Psoas muscle (tissue), 8 donors: ENCODE results near the gene ZNF532. TPM values are rescaled to one million over a fixed set of nuclear protein-coding genes. Genes with fewer than 3 reads are reported as not detected.

Source experiments
- ATAC-seq, 4 donors: fragments of 200-7000 bp; cut with Tn5 transposase; one replicate each; pipeline ENCODE4 v1.9.1; 2020; ENCODE audit warnings: moderate library complexity in 3 of 4, mild to moderate bottlenecking in 2 of 4
- DNase-seq, 2 donors: peaks; one replicate each; pipeline ENCODE4 v3.0.0-alpha.2; 2020
- H3K27ac ChIP-seq: fragments of 200-600 bp; one replicate; pipeline ENCODE4 v1.8.0; 2022
- H3K27me3 ChIP-seq, 3 donors: fragments of 200-600 bp in 1 of 3; one replicate each; pipeline versions ENCODE4 v1.6.1 to v1.8.0; 2013 to 2022; ENCODE audit warnings: low read length in 2 of 3, mild to moderate bottlenecking in 2 of 3, moderate library complexity in 1 of 3; ENCODE audit not compliant: insufficient read depth in 3 of 3
- H3K36me3 ChIP-seq, 2 donors: fragments of 200-600 bp in 1 of 2; one replicate each; pipeline versions ENCODE4 v1.6.1 to v1.8.0; 2013 to 2022; ENCODE audit warnings: low read depth in 1 of 2, mild to moderate bottlenecking in 1 of 2, moderate library complexity in 1 of 2; ENCODE audit not compliant: insufficient read depth in 1 of 2
- H3K4me1 ChIP-seq: fragments of 200-600 bp; one replicate; pipeline ENCODE4 v1.8.0; 2022
- H3K4me3 ChIP-seq: fragments of 200-600 bp; one replicate; pipeline ENCODE4 v1.8.0; 2022; ENCODE audit warnings: mild to moderate bottlenecking
- H3K9me3 ChIP-seq: fragments of 200-600 bp; one replicate; pipeline ENCODE4 v1.8.0; 2022
- WGBS, 3 donors: extraction: QIAGEN DNeasy Blood & Tissue Kit; methylation state at CpG; one replicate each; pipeline versions ENCODE4 v1.1.6 to v1.1.7; 2013; 5-methylcytosine and 5-hydroxymethylcytosine counted together
- intact Hi-C, 2 donors: fragments of 100-400 bp; cut with DNase I; formaldehyde crosslinking; loops; one replicate each; pipeline versions ENCODE4 v1.11.0 to v1.14.2; 2022
- polyA plus RNA-seq, 3 donors: library from polyadenylated mRNA; stranded (reverse); fragments of 200-250 nt; gene quantifications; one replicate each; pipeline ENCODE4 v1.2.3, GENCODE V29; 2013
- total RNA-seq, 4 donors: library from RNA; stranded (reverse); fragmentation: NEBNext Ultra II Directional in 2 of 4; extraction: Animal tissue kit (Norgen Biotek cat#: 25700) in 2 of 4; gene quantifications; one replicate each; pipeline versions ENCODE4 v1.2.1 to v1.2.4, GENCODE V29; 2021 to 2023
- TF ChIP-seq, protein P1 (sequence below): fragments of 200-600 bp; IDR thresholded peaks from one replicate; pipeline ENCODE4 v1.8.0; 2022; ENCODE audit warnings: antibody characterized with exemption
- donor health status: healthy with polysubstance abuse.
- donor health status: DM: no; HTN: no; CAD: no; lungs with moderate emphysema.
- donor health status: Bipolar disorder and iron deficiency.
- donor health status: healthy.
- donor health status: DM: yes; HTN: yes; CAD: no.
- donor health status: DM: no; HTN: no; CAD: no.
- donor health status: DM: no; HTN: no; CAD: no.
- donor health status: DM: yes; HTN: yes; CAD: no.

Gene ZNF532
- total and polyA plus RNA-seq, 7 donors: 13.6 to 105 (median 68.8) TPM

DNA sequence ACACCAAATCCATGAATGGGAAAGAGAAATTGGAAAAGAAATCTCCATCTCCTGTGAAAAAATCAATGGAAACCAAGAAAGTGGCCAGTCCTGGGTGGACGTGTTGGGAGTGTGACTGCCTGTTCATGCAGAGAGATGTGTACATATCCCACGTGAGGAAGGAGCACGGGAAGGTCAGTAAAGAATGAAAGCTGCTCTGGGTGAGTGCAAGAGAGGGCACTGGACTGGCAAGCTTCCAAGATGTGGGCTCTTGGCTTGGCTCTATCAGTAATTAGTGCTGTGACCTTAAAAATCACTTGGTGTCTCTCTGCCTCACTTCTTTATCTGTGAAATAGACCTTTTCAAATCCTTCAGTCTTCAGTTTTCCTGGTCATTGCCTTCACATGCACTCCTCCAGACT is 89.0 kb downstream of the ZNF532 start:
- ATAC-seq: peak in 3 of 4 donors; percentile 48 to 64 (median 59)
- H3K27me3 ChIP-seq: no peaks in the 10 kb centered on the region
- H3K36me3 ChIP-seq: peaks cover 0 to 63% of the 10 kb centered on the region in 2 donors
- TF ChIP-seq, protein P1, sequence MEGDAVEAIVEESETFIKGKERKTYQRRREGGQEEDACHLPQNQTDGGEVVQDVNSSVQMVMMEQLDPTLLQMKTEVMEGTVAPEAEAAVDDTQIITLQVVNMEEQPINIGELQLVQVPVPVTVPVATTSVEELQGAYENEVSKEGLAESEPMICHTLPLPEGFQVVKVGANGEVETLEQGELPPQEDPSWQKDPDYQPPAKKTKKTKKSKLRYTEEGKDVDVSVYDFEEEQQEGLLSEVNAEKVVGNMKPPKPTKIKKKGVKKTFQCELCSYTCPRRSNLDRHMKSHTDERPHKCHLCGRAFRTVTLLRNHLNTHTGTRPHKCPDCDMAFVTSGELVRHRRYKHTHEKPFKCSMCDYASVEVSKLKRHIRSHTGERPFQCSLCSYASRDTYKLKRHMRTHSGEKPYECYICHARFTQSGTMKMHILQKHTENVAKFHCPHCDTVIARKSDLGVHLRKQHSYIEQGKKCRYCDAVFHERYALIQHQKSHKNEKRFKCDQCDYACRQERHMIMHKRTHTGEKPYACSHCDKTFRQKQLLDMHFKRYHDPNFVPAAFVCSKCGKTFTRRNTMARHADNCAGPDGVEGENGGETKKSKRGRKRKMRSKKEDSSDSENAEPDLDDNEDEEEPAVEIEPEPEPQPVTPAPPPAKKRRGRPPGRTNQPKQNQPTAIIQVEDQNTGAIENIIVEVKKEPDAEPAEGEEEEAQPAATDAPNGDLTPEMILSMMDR: no peak
- no peak for DNase-seq
- H3K4me3 ChIP-seq: no peak overlapping the region
- H3K27ac ChIP-seq: no peak overlapping the region
- H3K9me3 ChIP-seq: no peaks in the 10 kb centered on the region
- H3K4me1 ChIP-seq: peaks cover 15% of the 10 kb centered on the region
- 20 to 41% (median 32%) methylated on average over 3 of the region's 3 CpGs for WGBS, 3 donors
- intact Hi-C loops: loop anchor here in 1 of 2 donors (10.0 kb wide), 1 partner anchor 49 kb away; no protein-coding TSS in a partner anchor

DNA sequence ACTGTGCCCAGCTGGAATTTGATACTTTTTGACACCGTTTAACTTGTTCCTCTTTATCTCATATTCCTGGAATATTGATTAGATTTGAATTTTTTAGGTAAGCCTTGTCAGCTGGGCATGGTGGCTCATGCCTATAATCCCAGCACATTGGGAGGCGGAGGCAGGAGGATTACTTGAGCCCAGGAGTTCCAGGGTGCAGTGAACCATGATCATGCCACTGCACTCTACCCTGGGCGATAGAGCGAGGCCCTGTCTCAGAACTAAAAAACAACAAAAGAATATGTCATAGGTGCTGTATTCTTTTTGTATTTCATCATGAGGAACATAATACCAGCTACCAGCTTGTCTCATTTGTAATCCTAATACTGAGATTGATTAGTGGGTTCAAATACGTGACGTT is 90.3 kb downstream of the ZNF532 start:
- ATAC-seq: no peak
- peaks cover 0 to 54% of the 10 kb centered on the region in 2 donors for H3K36me3 ChIP-seq

DNA sequence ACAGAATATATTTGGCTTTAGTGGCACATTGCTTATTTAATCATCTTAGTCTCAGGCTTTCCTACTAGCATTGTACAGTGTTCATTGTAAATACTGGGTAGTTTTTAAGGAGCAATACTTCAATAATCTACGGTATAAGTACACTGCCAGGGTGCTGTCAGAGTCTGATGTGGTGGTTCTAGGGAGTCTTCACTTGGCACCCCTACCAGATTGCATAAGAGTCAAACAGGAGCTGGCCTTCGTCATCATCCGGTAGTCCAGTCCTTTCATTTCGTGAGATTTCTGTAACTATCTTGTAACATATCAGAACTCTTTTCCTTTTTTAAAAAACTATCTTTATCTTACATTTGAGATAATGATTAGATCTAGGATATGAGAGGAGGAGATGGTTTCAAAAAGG is 91.1 kb downstream of the ZNF532 start:
- intact Hi-C loops: loop anchor here in 1 of 2 donors (10.0 kb wide), 1 partner anchor 51 kb away; no protein-coding TSS in a partner anchor
- WGBS, 3 donors: 63 to 85% (median 67%) methylated on average over 4 of the region's 4 CpGs
- Histone ChIP-seq H3K27ac (peak overlapping the region; percentile 14), H3K9me3 (no peaks in the 10 kb centered on the region), H3K36me3 (peaks cover 0 to 47% of the 10 kb centered on the region in 2 donors), H3K4me3 (no peak overlapping the region), H3K27me3 (no peaks in the 10 kb centered on the region), H3K4me1 (peaks cover 20% of the 10 kb centered on the region)
- TF ChIP-seq, protein P1: no peak
- DNase-seq: no peak
- peak in 2 of 4 donors; percentile 51 to 61 for ATAC-seq

More for the DNA sequence above, 90.3 kb downstream of the ZNF532 start:
- TF ChIP-seq, protein P1: no peak
- intact Hi-C loops: loop anchor here in 1 of 2 donors (10.0 kb wide), 1 partner anchor 50 kb away; no protein-coding TSS in a partner anchor
- Histone ChIP-seq H3K9me3 (no peaks in the 10 kb centered on the region), H3K4me3 (no peak overlapping the region), H3K27ac (no peak overlapping the region), H3K4me1 (peaks cover 15% of the 10 kb centered on the region), H3K27me3 (no peaks in the 10 kb centered on the region)
- no peak for DNase-seq
- 88 to 91% (median 90%) methylated on average over 6 of the region's 6 CpGs for WGBS, 3 donors

DNA sequence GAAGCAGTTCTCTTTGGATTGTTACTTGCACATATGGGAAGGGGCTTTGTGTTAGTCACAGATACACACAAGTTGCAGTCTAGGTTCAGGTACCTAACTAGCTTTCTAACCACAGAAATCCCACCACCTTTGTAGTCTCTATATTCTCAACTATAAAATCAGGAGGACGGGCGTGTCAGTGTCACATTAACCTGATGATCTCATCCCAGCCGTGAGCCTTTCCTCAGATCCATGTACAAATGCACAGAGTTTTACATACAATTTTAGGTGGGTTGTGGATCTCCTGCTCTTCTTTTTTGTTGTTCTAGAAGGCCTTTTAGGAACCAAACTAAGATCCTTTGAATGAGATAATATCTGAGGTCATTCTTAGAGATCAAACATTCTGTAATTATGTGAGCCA is 94.0 kb downstream of the ZNF532 start:
- intact Hi-C loops: loop anchor here in 1 of 2 donors (10.0 kb wide), 1 partner anchor 54 kb away; no protein-coding TSS in a partner anchor
- Histone ChIP-seq H3K36me3 (peaks cover 3 to 40% of the 10 kb centered on the region in 2 donors), H3K27ac (no peak overlapping the region), H3K4me3 (no peak overlapping the region), H3K9me3 (no peaks in the 10 kb centered on the region), H3K4me1 (peaks cover 20% of the 10 kb centered on the region), H3K27me3 (no peaks in the 10 kb centered on the region)
- DNase-seq (no peak), ATAC-seq (no peak)
- WGBS, 3 donors: 88 to 95% (median 92%) methylated on average over 3 of the region's 3 CpGs
- TF ChIP-seq, protein P1: no peak

DNA sequence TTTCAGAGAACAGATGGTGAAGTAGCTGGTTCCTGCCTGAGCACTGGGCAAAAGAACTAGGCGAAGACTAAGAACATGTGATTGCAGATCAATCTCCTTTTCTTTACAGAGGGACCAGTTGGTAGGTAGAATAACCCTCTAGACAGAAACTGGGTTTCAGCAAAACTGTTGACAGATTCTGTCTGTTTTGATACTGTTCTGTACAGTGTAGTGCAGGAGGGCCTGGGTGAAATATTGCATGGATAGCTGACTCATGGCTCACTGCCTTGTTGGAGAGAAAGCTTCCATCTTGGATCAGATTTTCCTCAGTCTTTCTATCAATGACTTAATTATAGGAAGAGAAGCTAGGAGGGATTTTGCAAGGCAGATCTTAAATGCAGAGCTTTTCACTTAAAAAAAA is 95.8 kb downstream of the ZNF532 start:
- H3K27me3 ChIP-seq: no peaks in the 10 kb centered on the region
- WGBS, 3 donors: 38 to 100% (median 98%) methylated on average over 1 of the region's 1 CpG
- H3K4me1 ChIP-seq: peaks cover 17% of the 10 kb centered on the region
- peaks cover 3 to 22% of the 10 kb centered on the region in 2 donors for H3K36me3 ChIP-seq
- TF ChIP-seq, protein P1: no peak
- H3K27ac ChIP-seq: peak overlapping the region; percentile 56
- no peak for DNase-seq
- H3K4me3 ChIP-seq: no peak overlapping the region
- ATAC-seq: peak in 1 of 4 donors; percentile 17
- intact Hi-C loops: no loop called here
- no peaks in the 10 kb centered on the region for H3K9me3 ChIP-seq
